HG02623 (cell line): ENCODE data around the gene WDR26.
"Not testable (repeated sequence)": the region's sequence is repeated elsewhere in the genome, so short reads cannot be mapped to it uniquely, and the experiment has no call there.

Experiments used
- ATAC-seq: cut with Tn5 transposase; IDR thresholded peaks from one replicate; pipeline ENCODE4 v1.9.1; 2021; ENCODE audit warnings: moderate library complexity; ENCODE audit not compliant: unreplicated experiment

WDR26 gene

GRCh38 chr1:224352436-224353085 lies 82.0 kb downstream of the WDR26 start:
- ATAC-seq: not testable (repeated sequence)

GRCh38 chr1:224349716-224350115 lies 84.9 kb downstream of the WDR26 start:
- ATAC-seq: not testable (repeated sequence)

- no peak for ATAC-seq
These were observed 86.5 kb downstream of the WDR26 start for GRCh38 chr1:224348137-224348536.

- no peak for ATAC-seq
These were observed 90.9 kb downstream of the WDR26 start for GRCh38 chr1:224343679-224344078.

- ATAC-seq: peak; percentile 68
These were observed 93.9 kb downstream of the WDR26 start for GRCh38 chr1:224340453-224341384.

- ATAC-seq: no peak
These were observed 95.1 kb downstream of the WDR26 start for GRCh38 chr1:224339442-224340033.

- no peak for ATAC-seq
These were observed 96.3 kb downstream of the WDR26 start for GRCh38 chr1:224338150-224338838.
